ENCODE measurements around the gene ROR2. TPM values are rescaled to one million over a fixed set of nuclear protein-coding genes. Genes with fewer than 3 reads are reported as not detected.
"Not testable (repeated sequence)": the region's sequence is repeated elsewhere in the genome, so short reads cannot be mapped to it uniquely, and the experiment has no call there.

Gene ROR2
- total RNA-seq, 1 donor from 2014 or later: 0.74 TPM

- TF ChIP-seq CTCF (IDR thresholded peaks at IDR 0.05; ENCODE audit: borderline replicate concordance): no peak
- intact Hi-C loops (cut with micrococcal nuclease): no loop called here
- DNase-seq: no peak
- Histone ChIP-seq H3K9me3 (replicated peaks) (no peaks in the 10 kb centered on the region), H3K27ac (replicated peaks) (no peak overlapping the region), H3K4me1 (no peaks in the 10 kb centered on the region), H3K4me3 (no peak overlapping the region), H3K27me3 (ENCODE audit: low read depth) (peaks cover 49% of the 10 kb centered on the region), H3K36me3 (no peaks in the 10 kb centered on the region)
Measured at GRCh38 chr9:91799113-91799744, 150.8 kb downstream of the ROR2 start.

GRCh38 chr9:91798273-91799112 lies 151.5 kb downstream of the ROR2 start:
- DNase-seq; H3K9me3 ChIP-seq (replicated peaks); intact Hi-C loops (cut with micrococcal nuclease); H3K4me1 ChIP-seq; H3K4me3 ChIP-seq; H3K36me3 ChIP-seq; H3K27ac ChIP-seq (replicated peaks): not testable (repeated sequence)
- H3K27me3 ChIP-seq (ENCODE audit: low read depth): peaks cover 44% of the 10 kb centered on the region

- H3K4me3 ChIP-seq; H3K9me3 ChIP-seq (replicated peaks); H3K27ac ChIP-seq (replicated peaks); H3K4me1 ChIP-seq; intact Hi-C loops (cut with micrococcal nuclease); DNase-seq; H3K36me3 ChIP-seq: not testable (repeated sequence)
- H3K27me3 ChIP-seq (ENCODE audit: low read depth): peaks cover 34% of the 10 kb centered on the region
Measured at GRCh38 chr9:91797517-91797916, 152.5 kb downstream of the ROR2 start.

GRCh38 chr9:91796516-91796915 lies 153.5 kb downstream of the ROR2 start:
- peaks cover 24% of the 10 kb centered on the region for H3K27me3 ChIP-seq (ENCODE audit: low read depth)
- H3K27ac ChIP-seq (replicated peaks); H3K4me3 ChIP-seq; H3K9me3 ChIP-seq (replicated peaks); H3K36me3 ChIP-seq; H3K4me1 ChIP-seq; intact Hi-C loops (cut with micrococcal nuclease); DNase-seq: not testable (repeated sequence)

GRCh38 chr9:91795598-91796241 lies 154.3 kb downstream of the ROR2 start:
- no peak for TF ChIP-seq CTCF (IDR thresholded peaks at IDR 0.05; ENCODE audit: borderline replicate concordance)
- intact Hi-C loops (cut with micrococcal nuclease): no loop called here
- H3K9me3 ChIP-seq (replicated peaks): no peaks in the 10 kb centered on the region
- no peaks in the 10 kb centered on the region for H3K36me3 ChIP-seq
- H3K27me3 ChIP-seq (ENCODE audit: low read depth): peaks cover 16% of the 10 kb centered on the region
- no peaks in the 10 kb centered on the region for H3K4me1 ChIP-seq
- H3K27ac ChIP-seq (replicated peaks): no peak overlapping the region
- H3K4me3 ChIP-seq: no peak overlapping the region
- DNase-seq: no peak

GRCh38 chr9:91793371-91793770 lies 156.7 kb downstream of the ROR2 start:
- H3K27me3 ChIP-seq (ENCODE audit: low read depth); H3K4me3 ChIP-seq; H3K27ac ChIP-seq (replicated peaks); DNase-seq; intact Hi-C loops (cut with micrococcal nuclease); H3K36me3 ChIP-seq; H3K4me1 ChIP-seq: not testable (repeated sequence)
- peaks cover 14% of the 10 kb centered on the region for H3K9me3 ChIP-seq (replicated peaks)

- no peak for TF ChIP-seq CTCF (IDR thresholded peaks at IDR 0.05; ENCODE audit: borderline replicate concordance)
- H3K27ac ChIP-seq (replicated peaks): no peak overlapping the region
Measured at GRCh38 chr9:91790917-91791316, 159.1 kb downstream of the ROR2 start.

More at GRCh38 chr9:91790917-91791316, 159.1 kb downstream of the ROR2 start:
- Histone ChIP-seq H3K9me3 (replicated peaks) (peaks cover 28% of the 10 kb centered on the region), H3K36me3 (no peaks in the 10 kb centered on the region), H3K4me3 (no peak overlapping the region), H3K4me1 (no peaks in the 10 kb centered on the region), H3K27me3 (ENCODE audit: low read depth) (no peaks in the 10 kb centered on the region)
- DNase-seq: no peak
- intact Hi-C loops (cut with micrococcal nuclease): no loop called here

Measured in left ventricle myocardium inferior (tissue), 1 donor.